ENCODE measurements around the gene METTL21C.

- TF ChIP-seq POLR2A (IDR thresholded peaks at IDR 0.05): no peak
- TF ChIP-seq CTCF (IDR thresholded peaks at IDR 0.05): no peak
- TF ChIP-seq POLR2AphosphoS5 (IDR thresholded peaks at IDR 0.05): no peak
- TF ChIP-seq EP300 (IDR thresholded peaks at IDR 0.05): no peak
Observed at GRCh38 chr13:102678339-102679107, 16.3 kb downstream of the METTL21C start.
